AG09319 (cell line): ENCODE results near the gene CEBPB.

ENCODE experiments used
- DNase-seq: peaks from one replicate; pipeline ENCODE4 v3.0.0-alpha.2; 2010; ENCODE audit warnings: low read depth; ENCODE audit errors: extremely low read depth
- CTCF ChIP-seq: IDR thresholded peaks from 2 replicates; pipeline ENCODE4 v1.5.1; 2011; ENCODE audit warnings: low read depth, mild to moderate bottlenecking, inconsistent platforms, low read length, moderate library complexity

CEBPB gene

GRCh38 chr20:50191065-50191543 is 474 bp downstream of the CEBPB start:
- DNase-seq = no peak
- no peak for TF ChIP-seq CTCF

GRCh38 chr20:50191544-50192363 is 1.1 kb downstream of the CEBPB start:
- no peak for DNase-seq
- no peak; the same call in 1 of the 2 replicates for TF ChIP-seq CTCF

GRCh38 chr20:50192364-50193198 is 2.0 kb downstream of the CEBPB start:
- no peak for TF ChIP-seq CTCF
- peak; percentile 81 for DNase-seq

GRCh38 chr20:50193199-50193835 is 2.7 kb downstream of the CEBPB start:
- TF ChIP-seq CTCF = no peak
- no peak for DNase-seq

- DNase-seq = no peak
- no peak for TF ChIP-seq CTCF
These were observed 3.3 kb downstream of the CEBPB start for GRCh38 chr20:50193836-50194421.

GRCh38 chr20:50194422-50194830 is 3.8 kb downstream of the CEBPB start:
- TF ChIP-seq CTCF = no peak
- DNase-seq = no peak
